22Rv1 (cell line): ENCODE measurements around the gene CHST15.

Experiments
- ZFX ChIP-seq: fragments of 450-650 bp; IDR thresholded peaks from 2 replicates; pipeline ENCODE4 v1.6.1; 2017; ENCODE audit warnings: antibody characterized with exemption, borderline replicate concordance
- TF ChIP-seq, protein P1 (sequence below): fragments of 450-650 bp; IDR thresholded peaks from 2 replicates; pipeline ENCODE4 v1.5.1; 2017; ENCODE audit warnings: mild to moderate bottlenecking

DNA sequence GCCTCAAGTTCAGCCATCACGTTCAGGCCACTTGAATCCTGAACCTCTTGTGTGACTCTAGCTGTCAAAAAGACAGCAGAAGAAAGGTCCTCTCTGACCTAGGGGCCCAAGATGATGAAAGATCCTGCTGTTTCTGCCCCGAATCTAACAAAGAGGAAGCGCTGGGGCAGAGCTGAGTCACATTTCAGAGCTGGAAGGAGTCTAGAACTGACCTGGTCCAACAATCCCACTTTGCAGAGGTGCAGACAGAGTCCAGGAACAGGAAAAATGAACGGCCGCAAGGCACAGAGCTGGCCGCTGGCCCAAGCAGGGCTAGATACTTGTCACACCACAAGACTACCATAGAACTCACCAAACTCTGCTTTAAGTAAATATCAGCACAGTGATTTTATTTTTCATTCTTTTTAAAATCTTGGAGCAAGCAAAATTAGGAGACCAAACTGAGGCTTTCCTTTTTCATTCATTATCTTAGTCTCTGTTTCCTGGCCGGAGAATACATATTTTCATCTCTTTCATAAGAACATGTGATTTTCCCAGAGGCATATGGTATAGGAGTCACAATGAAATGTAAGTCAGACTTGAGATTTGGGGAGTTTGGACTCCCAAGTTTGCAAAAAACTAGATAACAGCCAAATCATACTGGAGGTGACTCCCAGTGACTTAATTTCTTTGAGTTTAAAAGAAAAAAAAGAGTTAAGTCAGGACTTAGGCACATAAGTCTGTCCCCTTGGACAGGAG is 52.8 kb downstream of the CHST15 start:
- TF ChIP-seq, protein P1, sequence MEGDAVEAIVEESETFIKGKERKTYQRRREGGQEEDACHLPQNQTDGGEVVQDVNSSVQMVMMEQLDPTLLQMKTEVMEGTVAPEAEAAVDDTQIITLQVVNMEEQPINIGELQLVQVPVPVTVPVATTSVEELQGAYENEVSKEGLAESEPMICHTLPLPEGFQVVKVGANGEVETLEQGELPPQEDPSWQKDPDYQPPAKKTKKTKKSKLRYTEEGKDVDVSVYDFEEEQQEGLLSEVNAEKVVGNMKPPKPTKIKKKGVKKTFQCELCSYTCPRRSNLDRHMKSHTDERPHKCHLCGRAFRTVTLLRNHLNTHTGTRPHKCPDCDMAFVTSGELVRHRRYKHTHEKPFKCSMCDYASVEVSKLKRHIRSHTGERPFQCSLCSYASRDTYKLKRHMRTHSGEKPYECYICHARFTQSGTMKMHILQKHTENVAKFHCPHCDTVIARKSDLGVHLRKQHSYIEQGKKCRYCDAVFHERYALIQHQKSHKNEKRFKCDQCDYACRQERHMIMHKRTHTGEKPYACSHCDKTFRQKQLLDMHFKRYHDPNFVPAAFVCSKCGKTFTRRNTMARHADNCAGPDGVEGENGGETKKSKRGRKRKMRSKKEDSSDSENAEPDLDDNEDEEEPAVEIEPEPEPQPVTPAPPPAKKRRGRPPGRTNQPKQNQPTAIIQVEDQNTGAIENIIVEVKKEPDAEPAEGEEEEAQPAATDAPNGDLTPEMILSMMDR = no peak
- no peak for TF ChIP-seq ZFX
